Osteoblast (primary cell): Measurements from ENCODE around the gene PIEZO1. TPM values are rescaled to one million over a fixed set of nuclear protein-coding genes. Genes with fewer than 3 reads are reported as not detected.

Experiments used
- DNase-seq: peaks from one replicate; pipeline ENCODE4 v3.0.0; 2011; ENCODE audit warnings: low spot score, mixed read lengths; ENCODE audit not compliant: insufficient read length; ENCODE audit errors: missing footprints
- H2AFZ ChIP-seq: 2 replicates; pipeline ENCODE4 v1.6.0; 2011; ENCODE audit warnings: mild to moderate bottlenecking, low read length
- H3K27ac ChIP-seq: 2 replicates; pipeline ENCODE4 v1.5.1; 2011; ENCODE audit warnings: mild to moderate bottlenecking, low read depth, low read length, moderate library complexity
- H3K27me3 ChIP-seq: 2 replicates; pipeline ENCODE4 v1.6.0; 2012; ENCODE audit warnings: mild to moderate bottlenecking, control low read depth, inconsistent platforms, low read length, moderate library complexity; ENCODE audit not compliant: insufficient read depth
- H3K36me3 ChIP-seq: 2 replicates; pipeline ENCODE4 v1.5.1; 2011; ENCODE audit warnings: mild to moderate bottlenecking, low read length, control low read depth, moderate library complexity; ENCODE audit not compliant: insufficient read depth
- H3K4me1 ChIP-seq: 2 replicates; pipeline ENCODE4 v1.5.1; 2011; ENCODE audit warnings: mild to moderate bottlenecking, low read length, control low read depth, moderate library complexity; ENCODE audit not compliant: insufficient read depth
- H3K4me2 ChIP-seq: 2 replicates; pipeline ENCODE4 v1.6.0; 2011; ENCODE audit warnings: mild to moderate bottlenecking, low read length; ENCODE audit not compliant: insufficient read depth
- H3K4me3 ChIP-seq: fragments of 200-600 bp; sonication (generic); 3 replicates; pipeline ENCODE4 v1.5.1; 2012; ENCODE audit warnings: mild to moderate bottlenecking, low read length, inconsistent platforms; ENCODE audit not compliant: insufficient read depth
- H3K79me2 ChIP-seq: 2 replicates; pipeline ENCODE4 v1.6.0; 2012; ENCODE audit warnings: mild to moderate bottlenecking, low read length, control low read depth, inconsistent platforms; ENCODE audit not compliant: insufficient read depth
- H3K9me3 ChIP-seq: 2 replicates; pipeline ENCODE4 v1.5.1; 2011; ENCODE audit warnings: low read depth, low read length, control low read depth
- H4K20me1 ChIP-seq: 2 replicates; pipeline ENCODE4 v1.6.0; 2012; ENCODE audit warnings: mild to moderate bottlenecking, low read length, control low read depth; ENCODE audit not compliant: insufficient read depth
- CTCF ChIP-seq: IDR thresholded peaks from 2 replicates; pipeline ENCODE4 v1.5.1; 2011; ENCODE audit warnings: mild to moderate bottlenecking, low read depth, low read length, moderate library complexity; ENCODE audit errors: extremely low read depth
- total RNA-seq: library from RNA; depleted of rRNA; stranded (reverse); fragments of >200 nt; gene quantifications from 2 replicates; pipeline ENCODE4 v1.2.3, GENCODE V29; 2012

Gene PIEZO1
- total RNA-seq, 1 donor: 207 TPM

DNA sequence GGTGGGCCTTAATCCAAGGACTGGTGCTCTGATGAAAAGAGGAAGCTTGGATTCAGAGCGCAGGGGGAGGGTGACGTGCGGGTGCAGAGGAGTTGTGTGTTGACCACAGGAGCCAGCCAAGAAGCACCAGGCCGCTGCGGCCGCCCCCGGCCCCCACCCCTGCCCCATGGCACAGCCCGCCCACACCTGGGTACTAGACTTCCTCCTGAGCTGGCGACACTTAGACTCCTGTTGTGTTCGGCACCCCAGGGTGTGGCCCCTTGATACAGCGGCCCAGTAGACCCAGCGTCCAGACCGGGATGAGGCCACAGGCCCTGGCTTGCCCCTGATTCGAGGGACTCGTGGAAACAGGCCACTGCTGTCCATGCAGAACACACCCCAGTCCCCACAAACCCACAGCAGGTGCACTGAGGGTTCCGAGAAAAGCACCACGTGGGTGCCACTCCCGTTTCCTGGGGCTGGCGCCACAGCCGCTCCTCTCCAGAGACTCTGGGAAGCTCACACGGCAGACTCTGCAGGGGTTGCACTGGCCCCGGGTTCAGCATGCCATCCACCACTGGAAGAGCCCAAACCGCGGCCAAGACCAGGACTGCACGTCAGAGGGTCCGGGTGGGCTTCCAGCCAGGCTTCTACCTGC, 93.0 kb downstream of the PIEZO1 start:
- H3K36me3 ChIP-seq: peaks cover 3% of the 10 kb centered on the region
- H3K27ac ChIP-seq: no peak overlapping the region
- H3K4me2 ChIP-seq: no peak overlapping the region
- H3K9me3 ChIP-seq: no peaks in the 10 kb centered on the region
- DNase-seq: peak; percentile 84
- no peak for TF ChIP-seq CTCF
- no peak overlapping the region for H2AFZ ChIP-seq
- H3K79me2 ChIP-seq: no peaks in the 10 kb centered on the region
- H3K4me3 ChIP-seq: no peak overlapping the region
- peaks cover under 1% of the 10 kb centered on the region for H3K4me1 ChIP-seq
- H3K27me3 ChIP-seq: peaks cover 10% of the 10 kb centered on the region
- no peaks in the 10 kb centered on the region for H4K20me1 ChIP-seq

- H3K4me3 ChIP-seq: no peak overlapping the region
- H3K9me3 ChIP-seq: no peaks in the 10 kb centered on the region
- peaks cover 10% of the 10 kb centered on the region for H3K27me3 ChIP-seq
- no peak overlapping the region for H2AFZ ChIP-seq
- no peak overlapping the region for H3K4me2 ChIP-seq
- no peak for TF ChIP-seq CTCF
- no peak overlapping the region for H3K27ac ChIP-seq
- H4K20me1 ChIP-seq: no peaks in the 10 kb centered on the region
- H3K79me2 ChIP-seq: no peaks in the 10 kb centered on the region
- peaks cover 7% of the 10 kb centered on the region for H3K4me1 ChIP-seq
- DNase-seq: peak; percentile 87
- H3K36me3 ChIP-seq: no peaks in the 10 kb centered on the region
Observed at GRCh38 chr16:88691129-88691813, 93.7 kb downstream of the PIEZO1 start.

DNA sequence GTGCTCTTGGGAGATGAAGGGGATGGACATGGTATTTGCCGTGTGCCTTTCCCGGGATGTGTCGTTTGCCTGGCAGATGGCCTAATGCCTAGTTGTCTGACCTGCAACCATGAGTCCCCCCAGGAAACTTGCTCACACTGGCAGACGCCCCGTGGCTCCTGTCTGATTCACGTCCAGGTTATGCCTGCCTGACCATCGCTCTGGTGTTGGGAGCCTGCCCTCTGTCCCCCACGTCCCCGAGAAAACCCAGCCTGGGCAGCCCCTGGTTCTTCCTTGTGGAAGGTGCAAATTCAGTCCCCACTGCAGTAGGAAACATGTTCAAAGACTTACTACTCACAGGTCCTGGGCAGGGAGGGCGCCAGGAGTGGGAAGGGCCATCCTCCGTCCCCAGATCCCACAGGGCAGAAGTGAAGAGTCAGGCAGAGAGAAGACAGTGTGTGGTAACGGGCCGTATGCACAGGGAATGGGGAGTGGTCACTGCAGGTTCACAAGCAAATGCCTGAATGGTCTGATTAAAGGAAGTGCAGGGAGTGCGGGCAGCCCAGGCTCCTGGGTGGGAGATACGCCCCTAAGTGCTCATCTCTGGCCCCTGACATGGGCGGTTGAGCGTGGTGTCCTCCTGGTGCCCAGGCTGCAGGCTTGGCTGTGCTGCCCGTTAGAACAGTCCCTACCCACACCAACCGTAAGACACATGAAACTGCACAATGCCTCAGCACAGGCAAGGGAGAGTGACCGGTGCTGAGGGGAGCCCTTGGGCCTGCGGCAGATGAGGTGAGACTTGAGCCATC, 94.5 kb downstream of the PIEZO1 start:
- Histone ChIP-seq H3K4me2 (no peak overlapping the region), H3K27me3 (peaks cover 10% of the 10 kb centered on the region), H3K79me2 (no peaks in the 10 kb centered on the region), H3K4me3 (no peak overlapping the region), H3K9me3 (no peaks in the 10 kb centered on the region), H4K20me1 (no peaks in the 10 kb centered on the region), H3K36me3 (no peaks in the 10 kb centered on the region), H3K27ac (no peak overlapping the region), H3K4me1 (peaks cover 13% of the 10 kb centered on the region), H2AFZ (no peak overlapping the region)
- peak; percentile 90 for DNase-seq
- no peak for TF ChIP-seq CTCF
